Astrocyte (in vitro differentiated cells and primary cell): ENCODE results near the gene GALNT18. TPM values are rescaled to one million over a fixed set of nuclear protein-coding genes. Genes with fewer than 3 reads are reported as not detected.
A peak's percentile ranks its signal among the peaks of the same experiment; 100 is the strongest.

ENCODE experiments used
- DNase-seq: peaks from one replicate; pipeline ENCODE4 v3.0.0-alpha.2; 2010; ENCODE audit warnings: low read depth
- FAIRE-seq: peaks from 2 replicates; lab custom pipeline; 2011; peaks lifted over from hg19 to GRCh38; lab: Jason Lieb, UNC
- H2AFZ ChIP-seq: 2 replicates; pipeline ENCODE4 v1.6.0; 2012; ENCODE audit warnings: low read depth, low read length, inconsistent platforms
- H3K27ac ChIP-seq: 2 replicates; pipeline ENCODE4 v1.5.1; 2011; ENCODE audit warnings: low read depth, low read length, inconsistent platforms
- H3K27me3 ChIP-seq: 2 replicates; pipeline ENCODE4 v1.6.0; 2011; ENCODE audit warnings: low read length, inconsistent platforms; ENCODE audit not compliant: insufficient read depth
- H3K36me3 ChIP-seq: 2 replicates; pipeline ENCODE4 v1.5.1; 2011; ENCODE audit warnings: low read length, inconsistent platforms; ENCODE audit not compliant: insufficient read depth
- H3K4me1 ChIP-seq: 2 replicates; pipeline ENCODE4 v1.5.1; 2011; ENCODE audit warnings: low read length, inconsistent platforms; ENCODE audit not compliant: insufficient read depth
- H3K4me2 ChIP-seq: 2 replicates; pipeline ENCODE4 v1.6.0; 2012; ENCODE audit warnings: low read length, inconsistent platforms
- H3K4me3 ChIP-seq: 2 replicates; pipeline ENCODE4 v1.5.1; 2011; ENCODE audit warnings: low read depth, mild to moderate bottlenecking, low read length, inconsistent platforms; ENCODE audit not compliant: insufficient read depth
- H3K79me2 ChIP-seq: 2 replicates; pipeline ENCODE4 v1.6.0; 2012; ENCODE audit warnings: mild to moderate bottlenecking, low read length, inconsistent platforms; ENCODE audit not compliant: insufficient read depth
- H3K9ac ChIP-seq: 2 replicates; pipeline ENCODE4 v1.6.0; 2012; ENCODE audit warnings: mild to moderate bottlenecking, low read length, inconsistent platforms
- H3K9me3 ChIP-seq: 2 replicates; pipeline ENCODE4 v1.5.1; 2012; ENCODE audit warnings: low read depth, mild to moderate bottlenecking, low read length, inconsistent platforms; ENCODE audit not compliant: insufficient read depth
- H4K20me1 ChIP-seq: 2 replicates; pipeline ENCODE4 v1.6.0; 2012; ENCODE audit warnings: low read length, inconsistent platforms; ENCODE audit not compliant: insufficient read depth
- H3K27ac Mint-ChIP-seq: one replicate; pipeline ENCODE4 v1.8.0; 2021; ENCODE audit warnings: mild to moderate bottlenecking, mixed read lengths; ENCODE audit not compliant: unreplicated experiment
- H3K27me3 Mint-ChIP-seq: one replicate; pipeline ENCODE4 v1.8.0; 2021; ENCODE audit warnings: low read depth, mixed read lengths; ENCODE audit not compliant: unreplicated experiment
- H3K36me3 Mint-ChIP-seq: one replicate; pipeline ENCODE4 v1.8.0; 2021; ENCODE audit warnings: low read depth, mixed read lengths; ENCODE audit not compliant: unreplicated experiment
- H3K4me1 Mint-ChIP-seq: one replicate; pipeline ENCODE4 v1.8.0; 2021; ENCODE audit warnings: low read depth, mixed read lengths; ENCODE audit not compliant: unreplicated experiment
- H3K4me3 Mint-ChIP-seq: one replicate; pipeline ENCODE4 v1.8.0; 2021; ENCODE audit warnings: mild to moderate bottlenecking, moderate library complexity, mixed read lengths; ENCODE audit not compliant: unreplicated experiment
- H3K9me3 Mint-ChIP-seq: one replicate; pipeline ENCODE4 v1.8.0; 2021; ENCODE audit warnings: mild to moderate bottlenecking, mixed read lengths; ENCODE audit not compliant: unreplicated experiment
- CTCF ChIP-seq: IDR thresholded peaks from 2 replicates; pipeline ENCODE4 v1.5.1; 2011; ENCODE audit warnings: low read depth, mild to moderate bottlenecking, inconsistent platforms, low read length, moderate library complexity; ENCODE audit not compliant: insufficient read depth
- EZH2 ChIP-seq: IDR thresholded peaks from 2 replicates; pipeline ENCODE4 v1.6.1; 2012; ENCODE audit warnings: mild to moderate bottlenecking, low read length, inconsistent platforms; ENCODE audit not compliant: insufficient read depth
- total RNA-seq: library from RNA; stranded (reverse); gene quantifications from 2 replicates; pipeline ENCODE4 v1.2.1, GENCODE V29; 2021

GALNT18 gene
- total RNA-seq, 1 donor from 2014 or later = 6.5 TPM

GRCh38 chr11:11334607-11335006 is 287.2 kb downstream of the GALNT18 start:
- Histone ChIP-seq H2AFZ (no peak overlapping the region), H3K4me3 (no peak overlapping the region), H3K9me3 (no peaks in the 10 kb centered on the region), H3K4me1 (no peaks in the 10 kb centered on the region), H3K27ac (no peak overlapping the region), H4K20me1 (no peaks in the 10 kb centered on the region), H3K36me3 (no peaks in the 10 kb centered on the region), H3K4me2 (no peak overlapping the region), H3K27me3 (peaks cover 25% of the 10 kb centered on the region), H3K79me2 (no peaks in the 10 kb centered on the region), H3K9ac (no peak overlapping the region)
- Mint-ChIP-seq H3K27ac (peak overlapping the region; percentile 43), H3K4me3 (no peak overlapping the region), H3K4me1 (peaks cover 11% of the 10 kb centered on the region), H3K36me3 (peaks cover 11% of the 10 kb centered on the region), H3K27me3 (peaks cover 32% of the 10 kb centered on the region), H3K9me3 (peaks cover 4% of the 10 kb centered on the region)
- TF ChIP-seq CTCF = no peak
- TF ChIP-seq EZH2 = no peak
- FAIRE-seq = no peak
- no peak for DNase-seq

GRCh38 chr11:11332141-11332710 is 289.6 kb downstream of the GALNT18 start:
- H3K4me1 ChIP-seq = no peaks in the 10 kb centered on the region
- no peak overlapping the region for H3K4me3 Mint-ChIP-seq
- H4K20me1 ChIP-seq = no peaks in the 10 kb centered on the region
- peaks cover 8% of the 10 kb centered on the region for H3K4me1 Mint-ChIP-seq
- H3K36me3 Mint-ChIP-seq = peaks cover 7% of the 10 kb centered on the region
- DNase-seq = no peak
- TF ChIP-seq EZH2 = no peak
- TF ChIP-seq CTCF = no peak
- H3K4me2 ChIP-seq = no peak overlapping the region
- no peak for FAIRE-seq
- H2AFZ ChIP-seq = no peak overlapping the region
- H3K4me3 ChIP-seq = no peak overlapping the region
- H3K27me3 Mint-ChIP-seq = peaks cover 31% of the 10 kb centered on the region
- no peak overlapping the region for H3K27ac ChIP-seq
- no peaks in the 10 kb centered on the region for H3K9me3 ChIP-seq
- H3K9ac ChIP-seq = no peak overlapping the region
- H3K36me3 ChIP-seq = no peaks in the 10 kb centered on the region
- no peaks in the 10 kb centered on the region for H3K79me2 ChIP-seq
- H3K9me3 Mint-ChIP-seq = peaks cover under 1% of the 10 kb centered on the region
- peaks cover 17% of the 10 kb centered on the region for H3K27me3 ChIP-seq
- H3K27ac Mint-ChIP-seq = no peak overlapping the region

GRCh38 chr11:11329062-11329806 is 292.6 kb downstream of the GALNT18 start:
- H3K4me1 ChIP-seq = no peaks in the 10 kb centered on the region
- H3K27ac ChIP-seq = no peak overlapping the region
- H3K9ac ChIP-seq = no peak overlapping the region
- H3K36me3 ChIP-seq = no peaks in the 10 kb centered on the region
- peaks cover 9% of the 10 kb centered on the region for H3K27me3 ChIP-seq
- H3K4me3 Mint-ChIP-seq = no peak overlapping the region
- no peak overlapping the region for H3K4me3 ChIP-seq
- no peaks in the 10 kb centered on the region for H3K9me3 ChIP-seq
- no peak for DNase-seq
- no peaks in the 10 kb centered on the region for H4K20me1 ChIP-seq
- H3K79me2 ChIP-seq = no peaks in the 10 kb centered on the region
- H2AFZ ChIP-seq = no peak overlapping the region
- TF ChIP-seq EZH2 (no peak), CTCF (no peak)
- peaks cover 5% of the 10 kb centered on the region for H3K36me3 Mint-ChIP-seq
- peaks cover 3% of the 10 kb centered on the region for H3K9me3 Mint-ChIP-seq
- H3K4me1 Mint-ChIP-seq = peaks cover 6% of the 10 kb centered on the region
- H3K4me2 ChIP-seq = no peak overlapping the region
- H3K27me3 Mint-ChIP-seq = peaks cover 25% of the 10 kb centered on the region
- no peak for FAIRE-seq
- no peak overlapping the region for H3K27ac Mint-ChIP-seq
